ENCODE results near the gene UBXN7.

Gene UBXN7

DNA sequence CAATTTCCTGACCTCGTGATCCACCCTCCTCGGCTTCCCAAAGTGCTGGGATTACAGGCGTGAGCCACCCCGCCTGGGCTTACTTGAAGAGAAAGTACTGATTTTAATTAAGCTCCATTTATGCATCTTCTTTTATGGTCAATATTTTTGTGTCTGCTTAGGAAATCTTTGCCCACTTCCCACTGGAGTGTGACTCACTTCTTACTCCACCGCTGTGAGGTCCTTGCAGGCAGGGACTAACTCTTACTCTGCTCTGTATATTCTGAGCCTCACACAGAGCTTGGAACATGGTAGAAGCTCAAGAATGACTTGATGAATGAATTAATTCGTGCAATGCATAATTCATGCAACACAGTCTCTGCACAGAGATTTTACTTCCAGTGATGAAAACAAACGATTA is 91.1 kb downstream of the UBXN7 start:
- H3F3A ChIP-seq (ENCODE audit: insufficient read depth, low read length) = no peaks in the 10 kb centered on the region
- no peak overlapping the region for H3K4me3 ChIP-seq (ENCODE audit: low read depth, low read length, poor library complexity, severe bottlenecking)
- peaks cover 11% of the 10 kb centered on the region; the same call in 1 of the 2 replicates for H3K27me3 ChIP-seq (ENCODE audit: insufficient read depth, low read length)
- H3K9ac ChIP-seq (ENCODE audit: low read length) = no peak overlapping the region
- no peak overlapping the region for H3K27ac ChIP-seq (ENCODE audit: low read depth, low read length, poor library complexity, severe bottlenecking)
- no peaks in the 10 kb centered on the region; the same call in 1 of the 2 replicates for H3K9me3 ChIP-seq (ENCODE audit: low read length)
- no peaks in the 10 kb centered on the region for H3K79me2 ChIP-seq (ENCODE audit: insufficient read depth, low read length)
- H3K4me2 ChIP-seq (ENCODE audit: low read length) = no peak overlapping the region
- no peak overlapping the region for H2AFZ ChIP-seq (ENCODE audit: low read length)
- TF ChIP-seq CTCF (IDR thresholded peaks at IDR 0.05; ENCODE audit: low read length) (no peak), EZH2 (IDR thresholded peaks at IDR 0.05; ENCODE audit: borderline replicate concordance, low read length) (no peak)
- no peaks in the 10 kb centered on the region for H4K20me1 ChIP-seq (ENCODE audit: insufficient read depth, low read length)
- H3K4me1 ChIP-seq (ENCODE audit: insufficient read depth, low read length, severe bottlenecking) = peaks cover 21% of the 10 kb centered on the region
- H3K36me3 ChIP-seq (ENCODE audit: insufficient read depth, low read length) = no peaks in the 10 kb centered on the region; the same call in 1 of the 2 replicates
- H3K9me2 ChIP-seq (ENCODE audit: low read depth, low read length) = no peaks in the 10 kb centered on the region

DNA sequence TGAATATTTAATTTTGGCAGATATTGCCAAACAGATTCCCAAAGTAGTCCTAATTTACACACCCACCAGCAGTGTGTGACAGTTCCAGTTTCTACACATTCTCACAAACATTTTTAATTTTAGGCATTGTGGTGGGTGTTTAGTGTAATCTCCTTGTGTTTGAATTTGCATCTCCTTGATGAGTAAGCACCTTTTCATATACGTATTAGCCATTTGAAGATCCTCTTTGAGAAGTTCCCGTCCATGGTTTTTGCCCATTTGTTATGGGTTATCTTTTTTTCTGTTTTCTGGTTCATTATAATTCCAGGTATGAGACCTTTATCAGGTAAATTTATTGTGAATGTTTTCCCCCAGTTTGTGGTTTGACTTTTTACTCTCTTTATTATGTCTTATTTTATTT is 91.8 kb downstream of the UBXN7 start:
- H2AFZ ChIP-seq (ENCODE audit: low read length) = no peak overlapping the region
- no peak overlapping the region for H3K4me2 ChIP-seq (ENCODE audit: low read length)
- no peak overlapping the region for H3K27ac ChIP-seq (ENCODE audit: low read depth, low read length, poor library complexity, severe bottlenecking)
- no peak overlapping the region for H3K9ac ChIP-seq (ENCODE audit: low read length)
- H3F3A ChIP-seq (ENCODE audit: insufficient read depth, low read length) = no peaks in the 10 kb centered on the region
- H3K79me2 ChIP-seq (ENCODE audit: insufficient read depth, low read length) = no peaks in the 10 kb centered on the region
- peaks cover 11% of the 10 kb centered on the region; the same call in 1 of the 2 replicates for H3K27me3 ChIP-seq (ENCODE audit: insufficient read depth, low read length)
- TF ChIP-seq EZH2 (IDR thresholded peaks at IDR 0.05; ENCODE audit: borderline replicate concordance, low read length) (no peak), CTCF (IDR thresholded peaks at IDR 0.05; ENCODE audit: low read length) (no peak)
- no peaks in the 10 kb centered on the region; the same call in 1 of the 2 replicates for H3K9me3 ChIP-seq (ENCODE audit: low read length)
- no peak overlapping the region for H3K4me3 ChIP-seq (ENCODE audit: low read depth, low read length, poor library complexity, severe bottlenecking)
- H3K36me3 ChIP-seq (ENCODE audit: insufficient read depth, low read length) = no peaks in the 10 kb centered on the region; the same call in 1 of the 2 replicates
- H3K9me2 ChIP-seq (ENCODE audit: low read depth, low read length) = no peaks in the 10 kb centered on the region
- H4K20me1 ChIP-seq (ENCODE audit: insufficient read depth, low read length) = no peaks in the 10 kb centered on the region
- peaks cover 24% of the 10 kb centered on the region for H3K4me1 ChIP-seq (ENCODE audit: insufficient read depth, low read length, severe bottlenecking)

GRCh38 chr3:196339493-196340254 is 92.6 kb downstream of the UBXN7 start:
- peaks cover 18% of the 10 kb centered on the region for H3K4me1 ChIP-seq (ENCODE audit: insufficient read depth, low read length, severe bottlenecking)
- H3K9me3 ChIP-seq (ENCODE audit: low read length) = no peaks in the 10 kb centered on the region; the same call in 1 of the 2 replicates
- H2AFZ ChIP-seq (ENCODE audit: low read length) = no peak overlapping the region
- peaks cover 11% of the 10 kb centered on the region; the same call in 1 of the 2 replicates for H3K27me3 ChIP-seq (ENCODE audit: insufficient read depth, low read length)
- TF ChIP-seq EZH2 (IDR thresholded peaks at IDR 0.05; ENCODE audit: borderline replicate concordance, low read length) (no peak), CTCF (IDR thresholded peaks at IDR 0.05; ENCODE audit: low read length) (no peak)
- no peak overlapping the region for H3K4me2 ChIP-seq (ENCODE audit: low read length)
- no peaks in the 10 kb centered on the region for H4K20me1 ChIP-seq (ENCODE audit: insufficient read depth, low read length)
- no peaks in the 10 kb centered on the region for H3K9me2 ChIP-seq (ENCODE audit: low read depth, low read length)
- H3F3A ChIP-seq (ENCODE audit: insufficient read depth, low read length) = no peaks in the 10 kb centered on the region
- H3K9ac ChIP-seq (ENCODE audit: low read length) = no peak overlapping the region
- H3K79me2 ChIP-seq (ENCODE audit: insufficient read depth, low read length) = no peaks in the 10 kb centered on the region
- H3K27ac ChIP-seq (ENCODE audit: low read depth, low read length, poor library complexity, severe bottlenecking) = no peak overlapping the region
- H3K36me3 ChIP-seq (ENCODE audit: insufficient read depth, low read length) = no peaks in the 10 kb centered on the region; the same call in 1 of the 2 replicates
- no peak overlapping the region for H3K4me3 ChIP-seq (ENCODE audit: low read depth, low read length, poor library complexity, severe bottlenecking)
